Articular chondrocyte of knee joint (primary cell): ENCODE data around the gene RAB11FIP2. TPM values are rescaled to one million over a fixed set of nuclear protein-coding genes. Genes with fewer than 3 reads are reported as not detected.

ENCODE experiments used
- total RNA-seq: library from RNA; depleted of rRNA; stranded (reverse); fragments of >200 nt; gene quantifications from 2 replicates; pipeline ENCODE4 v1.2.3, GENCODE V29; 2012

Gene RAB11FIP2, protein sequence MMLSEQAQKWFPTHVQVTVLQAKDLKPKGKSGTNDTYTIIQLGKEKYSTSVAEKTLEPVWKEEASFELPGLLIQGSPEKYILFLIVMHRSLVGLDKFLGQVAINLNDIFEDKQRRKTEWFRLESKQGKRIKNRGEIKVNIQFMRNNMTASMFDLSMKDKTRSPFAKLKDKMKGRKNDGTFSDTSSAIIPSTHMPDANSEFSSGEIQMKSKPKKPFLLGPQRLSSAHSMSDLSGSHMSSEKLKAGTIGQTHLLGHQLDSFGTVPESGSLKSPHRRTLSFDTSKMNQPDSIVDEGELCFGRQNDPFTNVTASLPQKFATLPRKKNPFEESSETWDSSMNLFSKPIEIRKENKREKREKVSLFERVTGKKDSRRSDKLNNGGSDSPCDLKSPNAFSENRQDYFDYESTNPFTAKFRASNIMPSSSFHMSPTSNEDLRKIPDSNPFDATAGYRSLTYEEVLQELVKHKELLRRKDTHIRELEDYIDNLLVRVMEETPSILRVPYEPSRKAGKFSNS
- total RNA-seq, result 53.7 and 56.7 TPM in 2 replicates

DNA sequence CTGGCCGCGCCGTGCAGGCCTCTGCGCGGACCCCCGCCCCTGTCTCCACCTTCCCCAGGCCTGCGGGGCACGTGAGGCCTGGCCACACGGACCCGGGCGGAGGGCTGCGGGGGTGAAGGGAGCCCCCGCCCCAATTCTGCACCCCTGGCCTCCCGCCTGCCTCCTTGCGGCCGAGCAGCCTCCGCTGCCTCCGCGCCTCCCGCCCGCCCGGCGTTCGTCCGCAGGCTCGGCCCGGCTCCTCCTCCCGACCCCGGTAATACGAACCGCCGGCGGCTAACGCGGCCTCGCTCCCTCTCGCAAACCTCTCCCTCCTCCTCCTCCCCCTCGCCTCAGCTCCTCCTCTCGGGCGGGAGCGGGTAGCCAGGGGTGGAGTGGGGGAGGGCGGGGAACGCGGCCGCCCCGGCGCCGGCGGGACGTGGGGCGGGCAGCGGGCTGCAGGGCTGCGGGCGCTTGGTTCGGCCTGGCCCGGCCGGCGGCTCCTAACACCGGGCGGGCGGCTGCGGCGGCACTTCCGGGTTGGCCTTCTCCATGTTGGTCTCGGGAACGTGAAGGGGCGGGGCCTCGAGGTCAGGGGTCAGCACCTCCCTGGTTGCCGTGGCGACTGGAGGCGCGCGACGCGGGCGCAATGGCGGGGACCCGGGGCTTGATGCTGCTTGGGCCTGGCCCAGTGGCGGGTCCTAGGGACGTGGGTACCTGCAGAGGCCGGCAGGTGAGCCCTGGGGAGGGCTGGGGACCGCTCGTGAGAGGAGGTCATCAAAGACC is at the start of gene RAB11FIP2:
RAB11FIP2 (minus strand) TSS at position 547 of the 762 bp plus-strand sequence. CDS start 778 bp downstream, outside the sequence.

